Endothelial cell of umbilical vein (primary cell): Measurements from ENCODE around the gene STMND1. TPM values are rescaled to one million over a fixed set of nuclear protein-coding genes. Genes with fewer than 3 reads are reported as not detected.

Source experiments
- BruUV-seq: library from RNA; stranded (reverse); fragments of 400-500 nt; replicated peaks from 2 replicates; lab custom pipeline; 2021; lab: Mats Ljungman, UMichigan
- CTCF ChIA-PET: fragments of 300-600, 350-600 bp; sonication (Branson Sonifier 250); formaldehyde crosslinking; loops from one replicate; lab custom pipeline; 2021; ENCODE audit warnings: antibody characterized with exemption, inconsistent platforms; lab: Charles Lee
- POLR2A ChIA-PET: fragments of 300-600, 350-600 bp; sonication (Branson Sonifier 250); formaldehyde crosslinking; loops from one replicate; lab custom pipeline; 2021; ENCODE audit warnings: antibody characterized with exemption, inconsistent platforms; lab: Charles Lee
- DNase-seq: peaks from one replicate; pipeline ENCODE4 v3.0.0-alpha.2; 2011; ENCODE audit warnings: low read depth, low spot score
- FAIRE-seq: peaks from 2 replicates; lab custom pipeline; 2011; peaks lifted over from hg19 to GRCh38; lab: Jason Lieb, UNC
- H2AFZ ChIP-seq: 2 replicates; pipeline ENCODE4 v1.6.0; 2012; ENCODE audit warnings: low read depth, low read length, control low read depth, inconsistent platforms
- H3K27ac ChIP-seq: 2 replicates; pipeline ENCODE4 v1.5.1; 2011; ENCODE audit warnings: low read depth, mild to moderate bottlenecking, control low read depth, low read length, moderate library complexity; ENCODE audit not compliant: insufficient read depth
- H3K27me3 ChIP-seq, 2 experiments: 2 replicates each; pipeline versions ENCODE4 v1.6.0 to v1.6.1; 2011; ENCODE audit warnings: low read length in 2 of 2, mixed read lengths in 1 of 2; ENCODE audit not compliant: control insufficient read depth in 2 of 2, insufficient read depth in 2 of 2
- H3K36me3 ChIP-seq, 2 experiments: 2 replicates in 1 of 2; 3 replicates in 1 of 2; pipeline ENCODE4 v1.5.1; 2011; ENCODE audit warnings: low read length in 2 of 2, mild to moderate bottlenecking in 1 of 2, moderate library complexity in 1 of 2; ENCODE audit not compliant: control insufficient read depth in 2 of 2, insufficient read depth in 2 of 2; ENCODE audit errors: extremely low read depth in 1 of 2
- H3K4me1 ChIP-seq: 3 replicates; pipeline ENCODE4 v1.5.1; 2011; ENCODE audit warnings: mild to moderate bottlenecking, low read length; ENCODE audit not compliant: control insufficient read depth, insufficient read depth; ENCODE audit errors: extremely low read depth
- H3K4me2 ChIP-seq: 2 replicates; pipeline ENCODE4 v1.6.1; 2011; ENCODE audit warnings: low read length, control low read depth, mixed read lengths; ENCODE audit not compliant: insufficient read depth
- H3K4me3 ChIP-seq, 3 experiments: fragments of 200-600 bp in 1 of 3; sonication (generic), shearing (Covaris generic) in 1 of 3; replicated peaks in 1 of 3; 2 replicates each; pipeline ENCODE4 v1.5.1; 2011 to 2016; ENCODE audit warnings: control low read depth in 3 of 3, low read length in 3 of 3, mild to moderate bottlenecking in 2 of 3, inconsistent platforms in 1 of 3, low read depth in 1 of 3, moderate library complexity in 1 of 3; ENCODE audit not compliant: insufficient read depth in 1 of 3
- H3K79me2 ChIP-seq: 2 replicates; pipeline ENCODE4 v1.6.0; 2012; ENCODE audit warnings: low read length, inconsistent platforms; ENCODE audit not compliant: control insufficient read depth, insufficient read depth
- H3K9ac ChIP-seq: replicated peaks from 2 replicates; pipeline ENCODE3; 2011; ENCODE audit warnings: low read length, control low read depth; ENCODE audit not compliant: insufficient read depth; ENCODE audit errors: extremely low read depth
- H3K9me1 ChIP-seq: replicated peaks from 3 replicates; pipeline ENCODE4 v1.6.0; 2011; ENCODE audit warnings: mild to moderate bottlenecking, low read length; ENCODE audit not compliant: control insufficient read depth, insufficient read depth; ENCODE audit errors: extremely low read depth
- H3K9me3 ChIP-seq: replicated peaks from 2 replicates; pipeline ENCODE4 v1.5.1; 2012; ENCODE audit warnings: low read length, inconsistent platforms; ENCODE audit not compliant: control insufficient read depth, insufficient read depth
- H4K20me1 ChIP-seq: replicated peaks from 2 replicates; pipeline ENCODE3; 2011; ENCODE audit warnings: mild to moderate bottlenecking, low read length; ENCODE audit not compliant: control insufficient read depth, insufficient read depth; ENCODE audit errors: extremely low read depth
- EZH2 ChIP-seq: IDR thresholded peaks from 2 replicates; pipeline ENCODE4 v1.6.1; 2012; ENCODE audit warnings: borderline replicate concordance, low read depth, mild to moderate bottlenecking, moderate library complexity, low read length, inconsistent platforms; ENCODE audit not compliant: severe bottlenecking
- FOS ChIP-seq: IDR thresholded peaks from 2 replicates; pipeline ENCODE4 v1.6.1; 2011; ENCODE audit warnings: mild to moderate bottlenecking, low read length, moderate library complexity, borderline replicate concordance; ENCODE audit not compliant: insufficient read depth
- GATA2 ChIP-seq: IDR thresholded peaks from 2 replicates; pipeline ENCODE4 v1.7.0; 2011; ENCODE audit warnings: low read depth, mild to moderate bottlenecking, moderate library complexity, mixed read lengths, low read length; ENCODE audit not compliant: insufficient read length, insufficient read depth
- JUN ChIP-seq: IDR thresholded peaks from 2 replicates; pipeline ENCODE4 v1.6.1; 2011; ENCODE audit warnings: borderline replicate concordance, low read depth; ENCODE audit not compliant: insufficient read length, insufficient read depth
- MYC ChIP-seq: IDR thresholded peaks from one replicate; pipeline ENCODE4 v1.6.1; 2011; ENCODE audit warnings: mild to moderate bottlenecking, low read depth, low read length
- POLR2A ChIP-seq: IDR thresholded peaks from 2 replicates; pipeline ENCODE4 v1.6.1; 2012; ENCODE audit warnings: low read depth, mild to moderate bottlenecking, control low read depth, low read length
- POLR2AphosphoS5 ChIP-seq: IDR thresholded peaks from 2 replicates; pipeline ENCODE4 v1.6.1; 2012; ENCODE audit warnings: low read depth, mild to moderate bottlenecking, control low read depth, low read length, moderate library complexity; ENCODE audit not compliant: insufficient read depth
- dilution Hi-C: fragments of 300-500 bp; cut with MboI; formaldehyde crosslinking; loops from one replicate; pipeline ENCODE4 v1.15.0; 2019; ENCODE audit warnings: low sequenced_read_pairs; ENCODE audit not compliant: extremely low pct_ligation_motif_present
- intact Hi-C: fragments of 100-400 bp; cut with micrococcal nuclease; formaldehyde crosslinking; loops from one replicate; pipeline ENCODE4 v1.10.0; 2022
- polyA plus RNA-seq, 4 experiments: library from polyadenylated mRNA; depleted of rRNA in 3 of 4; stranded (reverse) in 3 of 4; unstranded in 1 of 4; fragments of >200 nt; gene quantifications; 2 replicates each; pipeline versions ENCODE4 v1.2.1 to v1.2.3, GENCODE V29; 2011 to 2012; ENCODE audit warnings: missing spikeins in 1 of 4
- total RNA-seq: library from RNA; stranded (reverse); gene quantifications from 2 replicates; pipeline ENCODE4 v1.2.3, GENCODE V29; 2021
- TF ChIP-seq, protein P1 (sequence below), 2 donors: IDR thresholded peaks; 1 replicate in 1 of 2; 2 replicates in 1 of 2; pipeline ENCODE4 v1.5.1; 2011; ENCODE audit warnings: low read length in 2 of 2, mild to moderate bottlenecking in 2 of 2, moderate library complexity in 2 of 2, control low read depth in 1 of 2, inconsistent platforms in 1 of 2, low read depth in 1 of 2; ENCODE audit not compliant: insufficient read depth in 1 of 2; ENCODE audit errors: extremely low read depth in 1 of 2
- TF ChIP-seq, protein P2 (sequence below): IDR thresholded peaks from 2 replicates; pipeline ENCODE4 v1.6.1; 2011; ENCODE audit not compliant: insufficient read depth, insufficient read length

Gene STMND1
- total and polyA plus RNA-seq, 2 donors (not counting 3 experiments of a cell fraction or from before 2014, with no cell fraction given): not detected

DNA sequence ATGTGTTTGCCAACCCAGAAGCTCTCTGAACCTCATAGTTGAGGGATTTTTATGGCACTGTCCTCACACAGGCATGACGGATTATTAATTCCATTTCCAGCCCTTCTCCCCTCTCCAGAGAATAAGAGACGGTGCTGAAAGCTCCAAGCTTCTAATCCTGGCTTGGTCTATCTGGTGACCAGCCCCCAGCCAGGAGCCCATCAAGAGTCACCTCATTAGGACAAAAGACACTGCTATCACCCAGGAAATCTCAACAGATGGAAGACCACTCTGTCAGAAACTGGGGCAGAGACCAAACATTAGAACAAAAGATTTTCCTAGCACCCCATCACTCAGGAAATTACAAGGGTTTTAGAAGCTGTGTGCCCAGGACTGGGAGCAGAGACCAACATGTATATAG, 48.2 kb downstream of the STMND1 start:
- Histone ChIP-seq H3K27ac (no peak overlapping the region), H3K36me3 (no peaks in the 10 kb centered on the region), H3K9me3 (no peaks in the 10 kb centered on the region), H3K27me3 (no peaks in the 10 kb centered on the region), H3K4me2 (no peak overlapping the region), H3K9me1 (no peaks in the 10 kb centered on the region), H4K20me1 (no peaks in the 10 kb centered on the region), H2AFZ (no peak overlapping the region), H3K4me3 (no peak overlapping the region), H3K9ac (no peak overlapping the region), H3K79me2 (no peaks in the 10 kb centered on the region), H3K4me1 (no peaks in the 10 kb centered on the region)
- no peak for FAIRE-seq
- no TSS peak for BruUV-seq
- intact Hi-C loops: no loop called here
- ChIA-PET CTCF (interaction anchor here (1.0 kb wide), 1 partner anchor 434 kb away, joined by 5 read pairs; no protein-coding TSS in a partner anchor), POLR2A (no interaction called here)
- DNase-seq: no peak
- dilution Hi-C loops: no loop called here
- TF ChIP-seq MYC (no peak), EZH2 (no peak)

GRCh38 chr6:17151888-17152287, 50.0 kb downstream of the STMND1 start:
- TF ChIP-seq POLR2AphosphoS5 (no peak), FOS (no peak), GATA2 (no peak), POLR2A (no peak), JUN (no peak), EZH2 (no peak), MYC (no peak)
- TF ChIP-seq, protein P1, sequence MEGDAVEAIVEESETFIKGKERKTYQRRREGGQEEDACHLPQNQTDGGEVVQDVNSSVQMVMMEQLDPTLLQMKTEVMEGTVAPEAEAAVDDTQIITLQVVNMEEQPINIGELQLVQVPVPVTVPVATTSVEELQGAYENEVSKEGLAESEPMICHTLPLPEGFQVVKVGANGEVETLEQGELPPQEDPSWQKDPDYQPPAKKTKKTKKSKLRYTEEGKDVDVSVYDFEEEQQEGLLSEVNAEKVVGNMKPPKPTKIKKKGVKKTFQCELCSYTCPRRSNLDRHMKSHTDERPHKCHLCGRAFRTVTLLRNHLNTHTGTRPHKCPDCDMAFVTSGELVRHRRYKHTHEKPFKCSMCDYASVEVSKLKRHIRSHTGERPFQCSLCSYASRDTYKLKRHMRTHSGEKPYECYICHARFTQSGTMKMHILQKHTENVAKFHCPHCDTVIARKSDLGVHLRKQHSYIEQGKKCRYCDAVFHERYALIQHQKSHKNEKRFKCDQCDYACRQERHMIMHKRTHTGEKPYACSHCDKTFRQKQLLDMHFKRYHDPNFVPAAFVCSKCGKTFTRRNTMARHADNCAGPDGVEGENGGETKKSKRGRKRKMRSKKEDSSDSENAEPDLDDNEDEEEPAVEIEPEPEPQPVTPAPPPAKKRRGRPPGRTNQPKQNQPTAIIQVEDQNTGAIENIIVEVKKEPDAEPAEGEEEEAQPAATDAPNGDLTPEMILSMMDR (IDR thresholded peaks at IDR 0.05; ENCODE audit: extremely low read depth in 1 of 2, insufficient read depth in 1 of 2, low read depth in 1 of 2, low read length in 2 of 2): no peak
- TF ChIP-seq, protein P2, sequence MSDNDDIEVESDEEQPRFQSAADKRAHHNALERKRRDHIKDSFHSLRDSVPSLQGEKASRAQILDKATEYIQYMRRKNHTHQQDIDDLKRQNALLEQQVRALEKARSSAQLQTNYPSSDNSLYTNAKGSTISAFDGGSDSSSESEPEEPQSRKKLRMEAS: no peak
- no peaks in the 10 kb centered on the region for H3K27me3 ChIP-seq
- no peaks in the 10 kb centered on the region for H3K9me3 ChIP-seq
- no peak overlapping the region for H3K27ac ChIP-seq
- intact Hi-C loops (no loop called here), dilution Hi-C loops (no loop called here)
- no peaks in the 10 kb centered on the region for H3K36me3 ChIP-seq
- H3K4me3 ChIP-seq: no peak overlapping the region
- ChIA-PET POLR2A (no interaction called here), CTCF (no interaction called here)
- H3K4me2 ChIP-seq: no peak overlapping the region
- BruUV-seq: no TSS peak
- H3K9me1 ChIP-seq: no peaks in the 10 kb centered on the region
- H2AFZ ChIP-seq: no peak overlapping the region
- no peaks in the 10 kb centered on the region for H4K20me1 ChIP-seq
- H3K9ac ChIP-seq: no peak overlapping the region
- H3K79me2 ChIP-seq: no peaks in the 10 kb centered on the region
- no peaks in the 10 kb centered on the region for H3K4me1 ChIP-seq
- FAIRE-seq (no peak), DNase-seq (no peak)
